Activated CD8-positive, alpha-beta T cell treated with anti-CD3 and anti-CD28 coated beads for 36 hours (primary cell): ENCODE data around the gene ENPP3. TPM values are rescaled to one million over a fixed set of nuclear protein-coding genes. Genes with fewer than 3 reads are reported as not detected.

Experiments
- ATAC-seq: fragments of 200-7000 bp; cut with Tn5 transposase; one replicate; pipeline ENCODE4 v1.10.0; 2021; ENCODE audit warnings: mild to moderate bottlenecking, moderate library complexity
- CTCF ChIA-PET: fragments of 350-600 bp; sonication (Branson Sonifier 250); formaldehyde crosslinking; loops from one replicate; lab custom pipeline; 2021; ENCODE audit warnings: antibody characterized with exemption; lab: Charles Lee
- POLR2A ChIA-PET: fragments of 350-600 bp; sonication (Branson Sonifier 250); formaldehyde crosslinking; loops from one replicate; lab custom pipeline; 2021; ENCODE audit warnings: antibody characterized with exemption; lab: Charles Lee
- DNase-seq: peaks from one replicate; pipeline ENCODE4 v3.0.0-alpha.2; 2020
- H3K27ac Mint-ChIP-seq: one replicate; pipeline ENCODE4 v1.8.0; 2021; ENCODE audit warnings: mild to moderate bottlenecking, mixed read lengths
- H3K27me3 Mint-ChIP-seq: one replicate; pipeline ENCODE4 v1.8.0; 2021; ENCODE audit warnings: mixed read lengths
- H3K36me3 Mint-ChIP-seq: one replicate; pipeline ENCODE4 v1.8.0; 2021; ENCODE audit warnings: low read depth, mixed read lengths
- H3K4me1 Mint-ChIP-seq: one replicate; pipeline ENCODE4 v1.8.0; 2021; ENCODE audit warnings: low read depth, mixed read lengths
- H3K4me3 Mint-ChIP-seq: one replicate; pipeline ENCODE4 v1.8.0; 2021; ENCODE audit warnings: mild to moderate bottlenecking, moderate library complexity, mixed read lengths
- H3K9me3 Mint-ChIP-seq: one replicate; pipeline ENCODE4 v1.8.0; 2021; ENCODE audit warnings: mixed read lengths
- CTCF ChIP-seq: fragments of 200-600 bp; IDR thresholded peaks from one replicate; pipeline ENCODE4 v1.8.0; 2022; ENCODE audit warnings: antibody characterized with exemption, mild to moderate bottlenecking
- intact Hi-C: fragments of 100-400 bp; cut with micrococcal nuclease; formaldehyde crosslinking; loops from one replicate; pipeline ENCODE4 v1.10.0; 2022
- total RNA-seq, 2 experiments: library from RNA; stranded (reverse); gene quantifications; one replicate each; pipeline ENCODE4 v1.2.3, GENCODE V29; 2021

The ENPP3 gene
- total RNA-seq, 2 experiments from 2014 or later, result 0.49 to 0.79 TPM

- DNase-seq (no peak), ATAC-seq (no peak)
- ChIA-PET POLR2A (no interaction called here), CTCF (interaction anchor here (1.2 to 2.0 kb wide), 3 partner anchors 8 to 40 kb away, joined by 3 to 6 read pairs (median 5); partner anchors contain the start of gene MED23)
- Mint-ChIP-seq H3K4me3 (no peak overlapping the region), H3K4me1 (no peaks in the 10 kb centered on the region), H3K9me3 (no peaks in the 10 kb centered on the region), H3K27me3 (no peaks in the 10 kb centered on the region), H3K27ac (no peak overlapping the region), H3K36me3 (no peaks in the 10 kb centered on the region)
- intact Hi-C loops, result no loop called here
- TF ChIP-seq CTCF, result no peak
These were observed 18.3 kb downstream of the ENPP3 start for GRCh38 chr6:131655387-131655786.

- CTCF ChIA-PET, result interaction anchor here (2.0 kb wide), 1 partner anchor 39 kb away, joined by 5 read pairs; no protein-coding TSS in a partner anchor
- no peak for TF ChIP-seq CTCF
- POLR2A ChIA-PET, result no interaction called here
These were observed 18.8 kb downstream of the ENPP3 start for GRCh38 chr6:131655951-131656350.

GRCh38 chr6:131656667-131657066 lies 19.6 kb downstream of the ENPP3 start:
- POLR2A ChIA-PET, result no interaction called here
- no peaks in the 10 kb centered on the region for H3K36me3 Mint-ChIP-seq

More at GRCh38 chr6:131655951-131656350, 18.8 kb downstream of the ENPP3 start:
- Mint-ChIP-seq H3K9me3 (no peaks in the 10 kb centered on the region), H3K27me3 (no peaks in the 10 kb centered on the region), H3K4me1 (no peaks in the 10 kb centered on the region), H3K27ac (no peak overlapping the region), H3K4me3 (no peak overlapping the region), H3K36me3 (no peaks in the 10 kb centered on the region)
- ATAC-seq, result no peak
- intact Hi-C loops, result no loop called here
- DNase-seq, result no peak

GRCh38 chr6:131657222-131657621 lies 20.1 kb downstream of the ENPP3 start:
- intact Hi-C loops, result no loop called here
- Mint-ChIP-seq H3K27me3 (no peaks in the 10 kb centered on the region), H3K4me1 (no peaks in the 10 kb centered on the region), H3K27ac (no peak overlapping the region), H3K4me3 (no peak overlapping the region), H3K36me3 (no peaks in the 10 kb centered on the region), H3K9me3 (no peaks in the 10 kb centered on the region)
- ChIA-PET POLR2A (no interaction called here), CTCF (interaction anchor here (1.5 to 2.0 kb wide), 2 partner anchors 29 to 38 kb away, joined by 5 to 6 read pairs; partner anchors contain the start of gene MED23)
- no peak for ATAC-seq
- TF ChIP-seq CTCF, result no peak
- DNase-seq, result no peak

More at GRCh38 chr6:131656667-131657066, 19.6 kb downstream of the ENPP3 start:
- ATAC-seq (no peak), DNase-seq (no peak)
- Mint-ChIP-seq H3K4me3 (no peak overlapping the region), H3K4me1 (no peaks in the 10 kb centered on the region), H3K9me3 (no peaks in the 10 kb centered on the region), H3K27me3 (no peaks in the 10 kb centered on the region), H3K27ac (no peak overlapping the region)
- TF ChIP-seq CTCF, result no peak
- intact Hi-C loops, result no loop called here
- CTCF ChIA-PET, result interaction anchor here (1.5 to 2.0 kb wide), 2 partner anchors 28 to 39 kb away, joined by 5 to 6 read pairs; partner anchors contain the start of gene MED23

GRCh38 chr6:131657630-131658111 lies 20.6 kb downstream of the ENPP3 start:
- ChIA-PET CTCF (interaction anchor here (1.5 kb wide), 1 partner anchor 29 kb away, joined by 6 read pairs; the partner anchor contains the start of gene MED23), POLR2A (no interaction called here)
- ATAC-seq (no peak), DNase-seq (no peak)
- H3K4me1 Mint-ChIP-seq, result no peaks in the 10 kb centered on the region
- H3K36me3 Mint-ChIP-seq, result no peaks in the 10 kb centered on the region
- no peaks in the 10 kb centered on the region for H3K9me3 Mint-ChIP-seq
- H3K27ac Mint-ChIP-seq, result no peak overlapping the region
- H3K4me3 Mint-ChIP-seq, result no peak overlapping the region
- no peak for TF ChIP-seq CTCF
- intact Hi-C loops, result no loop called here
- no peaks in the 10 kb centered on the region for H3K27me3 Mint-ChIP-seq
